Gastrocnemius medialis (tissue), 4 donors: ENCODE results near the gene NR2C2. TPM values are rescaled to one million over a fixed set of nuclear protein-coding genes. Genes with fewer than 3 reads are reported as not detected.
A peak's percentile ranks its signal among the peaks of the same experiment; 100 is the strongest.
"Not testable (repeated sequence)": the region's sequence is repeated elsewhere in the genome, so short reads cannot be mapped to it uniquely, and the experiment has no call there.

ENCODE experiments used
- ATAC-seq, 2 donors: fragments of 150-250 bp; one replicate each; pipeline ENCODE4 v1.9.1; 2016
- DNase-seq, 2 donors: peaks; one replicate each; pipeline ENCODE4 v3.0.0-alpha.2; 2019
- H3K27ac ChIP-seq, 4 donors: fragments of 200-600 bp; sonication (generic); 1 replicate in 1 of 4; 2 replicates in 3 of 4; pipeline ENCODE4 v1.5.1; 2016 to 2018; ENCODE audit warnings: mild to moderate bottlenecking in 2 of 4, moderate library complexity in 1 of 4
- H3K27me3 ChIP-seq, 3 donors: fragments of 200-600 bp; sonication (generic) in 2 of 3; 1 replicate in 1 of 3; 2 replicates in 2 of 3; pipeline versions ENCODE4 v1.5.1 to v1.6.0; 2016 to 2019; ENCODE audit warnings: mild to moderate bottlenecking in 1 of 3, moderate library complexity in 1 of 3
- H3K36me3 ChIP-seq, 2 donors: fragments of 200-600 bp; sonication (generic) in 1 of 2; one replicate each; pipeline ENCODE4 v1.5.1; 2017 to 2018
- H3K4me1 ChIP-seq, 2 donors: fragments of 200-600 bp; sonication (generic) in 1 of 2; one replicate each; pipeline ENCODE4 v1.5.1; 2016 to 2017; ENCODE audit warnings: mild to moderate bottlenecking in 2 of 2
- H3K4me3 ChIP-seq, 4 donors: fragments of 200-600 bp; sonication (generic) in 3 of 4; 1 replicate in 1 of 4; 2 replicates in 3 of 4; pipeline ENCODE4 v1.5.1; 2016 to 2019; ENCODE audit warnings: mild to moderate bottlenecking in 2 of 4
- H3K9me3 ChIP-seq, 3 donors: fragments of 200-600 bp; sonication (generic) in 2 of 3; 1 replicate in 1 of 3; 2 replicates in 2 of 3; pipeline ENCODE4 v1.5.1; 2016 to 2019
- POLR2A ChIP-seq, 2 donors: fragments of 450-650 bp; IDR thresholded peaks; one replicate each; pipeline ENCODE4 v1.6.1; 2017; ENCODE audit warnings: antibody characterized with exemption in 2 of 2, mild to moderate bottlenecking in 2 of 2, moderate library complexity in 2 of 2
- in situ Hi-C, 4 donors: fragments of 200-750 bp; cut with MboI; loops; one replicate each; pipeline versions ENCODE4 v1.15.0 to v1.8.0; 2017; ENCODE audit warnings: low sequenced_read_pairs in 4 of 4
- intact Hi-C: fragments of 100-400 bp; cut with DNase I; formaldehyde crosslinking; loops from one replicate; pipeline ENCODE4 v1.15.1; 2023; ENCODE audit warnings: low total_unique reads
- total RNA-seq, 4 donors: library from RNA; depleted of rRNA; stranded (reverse); fragments of >200 nt; gene quantifications; one replicate each; pipeline versions ENCODE4 v1.1.0 to v1.2.3, GENCODE V29; 2016
- TF ChIP-seq, protein P1 (sequence below), 5 experiments: fragments of 450-650 bp in 3 of 5; fragments of 200-600 bp in 2 of 5; sonication (generic) in 2 of 5; IDR thresholded peaks in 4 of 5; conservative IDR thresholded peaks in 1 of 5; 1 replicate in 4 of 5; 2 replicates in 1 of 5; pipeline ENCODE4 v1.5.1; 2016 to 2019; ENCODE audit warnings: antibody characterized with exemption in 5 of 5, mild to moderate bottlenecking in 3 of 5, moderate library complexity in 3 of 5

The NR2C2 gene
- total RNA-seq, 4 donors from 2014 or later, result 26.0 to 45.5 (median 33.2) TPM

DNA sequence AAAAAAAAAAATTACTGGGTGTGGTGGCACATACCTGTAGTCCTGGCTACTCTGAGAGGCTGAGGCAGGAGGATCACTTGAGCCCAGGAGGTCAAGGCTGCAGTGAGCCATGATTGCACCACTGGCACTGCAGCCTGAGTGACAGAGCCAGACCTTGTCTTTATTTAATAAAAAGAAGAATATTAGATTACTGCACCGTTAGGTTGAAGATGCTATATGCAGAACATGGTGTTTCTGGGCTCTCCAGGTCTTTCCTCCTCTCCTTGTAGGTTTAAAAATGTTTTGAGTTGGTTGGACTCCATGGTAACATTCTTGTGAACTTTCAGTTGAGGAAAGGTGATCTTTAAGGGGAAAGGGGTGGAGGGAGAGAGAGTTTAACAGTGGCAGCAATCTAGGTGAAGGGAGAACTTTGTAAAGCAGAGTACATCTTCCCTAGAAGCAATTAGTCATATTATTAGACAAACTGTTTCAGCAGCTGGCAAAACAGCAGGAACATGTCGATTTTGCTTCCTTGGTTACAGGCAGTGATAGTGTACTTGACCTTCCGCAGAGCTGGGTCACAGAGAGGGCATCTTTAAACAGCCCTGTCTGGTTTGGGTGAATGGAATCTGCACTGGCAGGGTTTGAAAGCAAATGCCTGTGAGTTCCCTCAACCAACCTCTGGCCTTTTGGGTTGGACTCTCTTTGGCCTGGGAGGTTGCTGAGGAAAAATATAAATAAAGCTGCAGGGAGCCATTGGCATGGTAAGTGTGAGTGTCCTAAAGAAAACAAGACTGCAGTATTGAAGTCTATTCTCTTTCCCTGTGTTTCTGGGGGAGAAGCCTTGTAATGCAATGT is 42.8 kb downstream of the NR2C2 start:
- in situ Hi-C loops (no loop called here), intact Hi-C loops (no loop called here)
- Histone ChIP-seq H3K9me3 (no peaks in the 10 kb centered on the region), H3K27me3 (no peaks in the 10 kb centered on the region), H3K36me3 (no peaks in the 10 kb centered on the region), H3K4me1 (peaks cover 49% of the 10 kb centered on the region in 2 donors), H3K4me3 (peak overlapping the region in 1 of 4 donors; percentile 16), H3K27ac (peak overlapping the region in 3 of 4 donors; percentile 13 to 57 (median 46))
- no peak for DNase-seq
- ATAC-seq, result peak in 1 of 2 donors; percentile 59
- TF ChIP-seq, protein P1, sequence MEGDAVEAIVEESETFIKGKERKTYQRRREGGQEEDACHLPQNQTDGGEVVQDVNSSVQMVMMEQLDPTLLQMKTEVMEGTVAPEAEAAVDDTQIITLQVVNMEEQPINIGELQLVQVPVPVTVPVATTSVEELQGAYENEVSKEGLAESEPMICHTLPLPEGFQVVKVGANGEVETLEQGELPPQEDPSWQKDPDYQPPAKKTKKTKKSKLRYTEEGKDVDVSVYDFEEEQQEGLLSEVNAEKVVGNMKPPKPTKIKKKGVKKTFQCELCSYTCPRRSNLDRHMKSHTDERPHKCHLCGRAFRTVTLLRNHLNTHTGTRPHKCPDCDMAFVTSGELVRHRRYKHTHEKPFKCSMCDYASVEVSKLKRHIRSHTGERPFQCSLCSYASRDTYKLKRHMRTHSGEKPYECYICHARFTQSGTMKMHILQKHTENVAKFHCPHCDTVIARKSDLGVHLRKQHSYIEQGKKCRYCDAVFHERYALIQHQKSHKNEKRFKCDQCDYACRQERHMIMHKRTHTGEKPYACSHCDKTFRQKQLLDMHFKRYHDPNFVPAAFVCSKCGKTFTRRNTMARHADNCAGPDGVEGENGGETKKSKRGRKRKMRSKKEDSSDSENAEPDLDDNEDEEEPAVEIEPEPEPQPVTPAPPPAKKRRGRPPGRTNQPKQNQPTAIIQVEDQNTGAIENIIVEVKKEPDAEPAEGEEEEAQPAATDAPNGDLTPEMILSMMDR (IDR thresholded peaks at IDR 0.05 in 4 of 5, conservative IDR thresholded peaks at IDR 0.05 in 1 of 5), result no peak
- TF ChIP-seq POLR2A (IDR thresholded peaks at IDR 0.05), result no peak

DNA sequence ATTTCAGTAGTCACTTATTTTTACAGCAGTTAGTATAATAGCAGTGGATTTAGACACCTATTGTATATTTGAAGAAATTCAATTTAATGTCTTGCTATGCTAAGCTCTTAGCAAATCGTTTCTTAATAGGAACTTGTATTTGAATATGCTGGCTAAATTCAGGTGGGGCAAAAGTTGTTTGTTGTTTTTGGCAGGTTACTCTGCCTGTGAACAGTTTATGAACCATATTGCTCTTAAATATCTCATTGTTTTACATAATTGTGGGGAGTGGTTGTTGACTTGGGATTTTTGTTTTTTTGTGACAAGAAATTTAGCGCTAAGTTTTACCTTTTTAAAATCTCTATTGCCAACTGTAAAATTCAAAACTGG is 43.4 kb downstream of the NR2C2 start:
- H3K9me3 ChIP-seq, result no peaks in the 10 kb centered on the region
- no peaks in the 10 kb centered on the region for H3K36me3 ChIP-seq
- peak overlapping the region in 3 of 4 donors; percentile 13 to 57 (median 46) for H3K27ac ChIP-seq
- DNase-seq, result no peak
- H3K27me3 ChIP-seq, result no peaks in the 10 kb centered on the region
- no peak overlapping the region for H3K4me3 ChIP-seq
- in situ Hi-C loops (no loop called here), intact Hi-C loops (no loop called here)
- TF ChIP-seq, protein P1 (IDR thresholded peaks at IDR 0.05 in 4 of 5, conservative IDR thresholded peaks at IDR 0.05 in 1 of 5), result no peak
- no peak for TF ChIP-seq POLR2A (IDR thresholded peaks at IDR 0.05)
- ATAC-seq, result no peak
- peaks cover 49% of the 10 kb centered on the region in 2 donors for H3K4me1 ChIP-seq

- Histone ChIP-seq H3K27me3 (no peaks in the 10 kb centered on the region), H3K36me3 (no peaks in the 10 kb centered on the region), H3K27ac (peak overlapping the region in 3 of 4 donors; percentile 13 to 57 (median 46)), H3K9me3 (no peaks in the 10 kb centered on the region), H3K4me3 (no peak overlapping the region), H3K4me1 (peaks cover 49% of the 10 kb centered on the region in 2 donors)
- intact Hi-C loops (no loop called here), in situ Hi-C loops (no loop called here)
- TF ChIP-seq, protein P1 (IDR thresholded peaks at IDR 0.05 in 4 of 5, conservative IDR thresholded peaks at IDR 0.05 in 1 of 5), result no peak
- TF ChIP-seq POLR2A (IDR thresholded peaks at IDR 0.05), result no peak
- DNase-seq, result no peak
- ATAC-seq, result no peak
These were observed 43.9 kb downstream of the NR2C2 start for GRCh38 chr3:14991151-14991742.

DNA sequence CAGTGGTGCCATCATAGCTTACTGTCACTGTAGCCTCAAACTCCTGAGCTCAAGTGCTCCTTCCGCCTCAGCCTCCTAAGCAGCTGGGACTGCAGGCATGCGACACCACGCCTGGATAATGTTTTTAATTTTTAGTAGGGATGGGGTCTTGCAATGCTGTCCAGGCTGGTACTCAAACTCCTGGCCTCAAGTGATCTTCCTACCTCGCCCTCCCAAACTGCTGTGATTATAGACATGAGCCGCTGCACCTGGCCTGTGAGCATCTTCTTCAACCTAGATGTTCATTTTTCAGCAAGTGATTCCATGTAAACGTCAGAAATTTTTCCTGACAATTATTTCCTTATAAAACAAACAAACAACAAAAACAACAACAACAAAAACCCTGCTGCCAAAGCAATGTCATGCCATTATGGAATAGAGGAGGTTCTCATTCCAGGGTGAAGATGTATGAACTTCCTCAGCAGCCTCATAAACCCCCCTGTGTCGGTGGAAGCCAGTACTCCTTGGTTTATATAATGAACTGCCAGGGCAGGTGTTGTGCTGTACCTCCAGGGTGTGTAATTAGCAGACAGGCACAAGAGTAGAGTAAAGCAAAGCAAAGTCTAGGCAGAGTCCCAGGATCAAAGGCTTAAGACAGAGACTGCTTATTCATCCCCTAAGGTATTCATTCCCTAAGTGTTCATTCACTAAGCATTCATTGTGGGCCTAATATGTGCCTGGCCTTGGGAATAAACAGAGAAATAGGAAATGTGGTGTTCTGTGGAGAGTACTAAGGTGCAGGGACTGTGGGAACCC is 44.6 kb downstream of the NR2C2 start:
- in situ Hi-C loops (no loop called here), intact Hi-C loops (no loop called here)
- Histone ChIP-seq H3K4me3 (no peak overlapping the region), H3K27me3 (no peaks in the 10 kb centered on the region), H3K36me3 (no peaks in the 10 kb centered on the region), H3K27ac (peak overlapping the region in 3 of 4 donors; percentile 1 to 36 (median 4)), H3K4me1 (peaks cover 49 to 50% of the 10 kb centered on the region in 2 donors), H3K9me3 (no peaks in the 10 kb centered on the region)
- DNase-seq (no peak), ATAC-seq (no peak)
- TF ChIP-seq POLR2A (IDR thresholded peaks at IDR 0.05), result no peak

- intact Hi-C loops, result no loop called here
- in situ Hi-C loops, result no loop called here
- no peak for TF ChIP-seq POLR2A (IDR thresholded peaks at IDR 0.05)
- TF ChIP-seq, protein P1 (IDR thresholded peaks at IDR 0.05 in 4 of 5, conservative IDR thresholded peaks at IDR 0.05 in 1 of 5), result no peak
- Histone ChIP-seq H3K4me1 (peaks cover 6 to 8% of the 10 kb centered on the region in 2 donors), H3K9me3 (no peaks in the 10 kb centered on the region), H3K36me3 (no peaks in the 10 kb centered on the region), H3K27me3 (no peaks in the 10 kb centered on the region), H3K27ac (no peak overlapping the region), H3K4me3 (no peak overlapping the region)
- DNase-seq (no peak), ATAC-seq (no peak)
These were observed 50.6 kb downstream of the NR2C2 start for GRCh38 chr3:14997941-14998340.

- H3K4me3 ChIP-seq, H3K36me3 ChIP-seq, H3K4me1 ChIP-seq, H3K27ac ChIP-seq, in situ Hi-C loops, H3K9me3 ChIP-seq, DNase-seq, ATAC-seq, H3K27me3 ChIP-seq, intact Hi-C loops: not testable (repeated sequence)
These were observed 51.8 kb downstream of the NR2C2 start for GRCh38 chr3:14999182-14999581.
